Measurements from ENCODE around the gene CLCN2.

DNA sequence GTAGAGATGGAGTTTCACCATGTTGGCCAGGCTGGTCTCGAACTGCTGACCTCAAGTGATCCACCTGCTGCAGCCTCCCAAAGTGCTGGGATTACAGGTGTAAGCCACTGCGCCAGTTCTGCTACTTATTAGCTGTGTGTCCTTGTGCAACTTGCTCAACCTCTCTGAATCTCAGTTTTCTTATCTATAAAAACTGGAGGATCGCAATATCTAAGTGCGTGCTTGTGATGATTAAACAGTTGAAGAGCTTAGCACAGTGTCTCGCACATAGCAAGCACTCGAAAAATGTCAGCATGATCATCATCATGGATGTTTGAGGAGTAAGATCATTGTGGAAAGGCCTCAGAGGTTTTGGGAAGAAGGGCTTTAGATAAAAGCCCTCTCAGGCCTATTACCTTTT is 10.8 kb downstream of the CLCN2 start:
- TF ChIP-seq, protein P1, sequence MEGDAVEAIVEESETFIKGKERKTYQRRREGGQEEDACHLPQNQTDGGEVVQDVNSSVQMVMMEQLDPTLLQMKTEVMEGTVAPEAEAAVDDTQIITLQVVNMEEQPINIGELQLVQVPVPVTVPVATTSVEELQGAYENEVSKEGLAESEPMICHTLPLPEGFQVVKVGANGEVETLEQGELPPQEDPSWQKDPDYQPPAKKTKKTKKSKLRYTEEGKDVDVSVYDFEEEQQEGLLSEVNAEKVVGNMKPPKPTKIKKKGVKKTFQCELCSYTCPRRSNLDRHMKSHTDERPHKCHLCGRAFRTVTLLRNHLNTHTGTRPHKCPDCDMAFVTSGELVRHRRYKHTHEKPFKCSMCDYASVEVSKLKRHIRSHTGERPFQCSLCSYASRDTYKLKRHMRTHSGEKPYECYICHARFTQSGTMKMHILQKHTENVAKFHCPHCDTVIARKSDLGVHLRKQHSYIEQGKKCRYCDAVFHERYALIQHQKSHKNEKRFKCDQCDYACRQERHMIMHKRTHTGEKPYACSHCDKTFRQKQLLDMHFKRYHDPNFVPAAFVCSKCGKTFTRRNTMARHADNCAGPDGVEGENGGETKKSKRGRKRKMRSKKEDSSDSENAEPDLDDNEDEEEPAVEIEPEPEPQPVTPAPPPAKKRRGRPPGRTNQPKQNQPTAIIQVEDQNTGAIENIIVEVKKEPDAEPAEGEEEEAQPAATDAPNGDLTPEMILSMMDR (IDR thresholded peaks at IDR 0.05; ENCODE audit: poor library complexity, severe bottlenecking): no peak
- TF ChIP-seq RAD21 (conservative IDR thresholded peaks at IDR 0.05): no peak
- no peak for TF ChIP-seq EZH2 (IDR thresholded peaks at IDR 0.05; ENCODE audit: borderline replicate concordance, insufficient read depth, low read length, poor library complexity, severe bottlenecking)
